Adrenal gland (tissue), 12 donors: ENCODE data around the gene EFR3B. TPM values are rescaled to one million over a fixed set of nuclear protein-coding genes. Genes with fewer than 3 reads are reported as not detected.
"Not testable (repeated sequence)": the region's sequence is repeated elsewhere in the genome, so short reads cannot be mapped to it uniquely, and the experiment has no call there.

ENCODE experiments used
- DNase-seq, 7 donors: peaks; one replicate each; pipeline ENCODE4 v3.0.0-alpha.2; 2019 to 2020
- H3K27ac ChIP-seq, 5 donors: fragments of 200-600 bp; sonication (generic) in 4 of 5; 1 replicate in 3 of 5; 2 replicates in 2 of 5; pipeline versions ENCODE4 v1.5.1 to v1.8.0; 2016 to 2020; ENCODE audit warnings: mild to moderate bottlenecking in 1 of 5
- H3K27me3 ChIP-seq: fragments of 200-600 bp; 2 replicates; pipeline ENCODE4 v1.8.0; 2021
- H3K36me3 ChIP-seq, 2 donors: fragments of 200-600 bp; replicated peaks in 1 of 2; 1 replicate in 1 of 2; 2 replicates in 1 of 2; pipeline versions ENCODE4 v1.5.1 to v1.8.0; 2018 to 2022
- H3K4me1 ChIP-seq, 2 donors: fragments of 200-600 bp; replicated peaks in 1 of 2; 1 replicate in 1 of 2; 2 replicates in 1 of 2; pipeline versions ENCODE4 v1.5.1 to v1.8.0; 2018 to 2021
- H3K4me3 ChIP-seq, 4 donors: fragments of 200-600 bp; sonication (generic) in 3 of 4; one replicate each; pipeline ENCODE4 v1.5.1; 2016 to 2018
- H3K9me3 ChIP-seq, 3 donors: fragments of 200-600 bp; sonication (generic) in 1 of 3; replicated peaks in 1 of 3; 1 replicate in 2 of 3; 2 replicates in 1 of 3; pipeline versions ENCODE4 v1.5.1 to v1.8.0; 2016 to 2021
- CTCF ChIP-seq, 6 experiments: fragments of 450-650 bp in 4 of 6; fragments of 200-600 bp in 2 of 6; sonication (generic) in 1 of 6; IDR thresholded peaks; 1 replicate in 5 of 6; 2 replicates in 1 of 6; pipeline versions ENCODE4 v1.5.1 to v1.8.0; 2016 to 2021; ENCODE audit warnings: antibody characterized with exemption in 6 of 6, mild to moderate bottlenecking in 2 of 6, moderate library complexity in 1 of 6
- POLR2A ChIP-seq, 2 donors: fragments of 450-650 bp; IDR thresholded peaks; one replicate each; pipeline ENCODE4 v1.6.1; 2017; ENCODE audit warnings: antibody characterized with exemption in 2 of 2, mild to moderate bottlenecking in 2 of 2, moderate library complexity in 1 of 2
- WGBS, 4 donors: extraction: QIAGEN DNeasy Blood & Tissue Kit in 2 of 4; methylation state at CpG; one replicate each; pipeline versions ENCODE4 v1.1.5 to v1.1.7; 2013 to 2017; 5-methylcytosine and 5-hydroxymethylcytosine counted together
- intact Hi-C, 2 donors: fragments of 100-400 bp; cut with DNase I; formaldehyde crosslinking; loops; one replicate each; pipeline versions ENCODE4 v1.14.1 to v1.15.0; 2022 to 2023
- polyA plus RNA-seq, 3 donors: library from polyadenylated mRNA; stranded (reverse); fragments of 200-250 nt in 2 of 3; fragments of 350-450 nt in 1 of 3; fragmentation: Illumina TruSeq in 1 of 3; extraction: RNeasy Lipid Tissue Mini Kit (QIAGEN cat#74804) in 1 of 3; gene quantifications; one replicate each; pipeline ENCODE4 v1.2.3, GENCODE V29; 2013 to 2014
- total RNA-seq, 9 donors: library from RNA; depleted of rRNA in 4 of 9; stranded (reverse); fragments of >200 nt in 4 of 9; fragments of 120-200 nt in 1 of 9; fragmentation: NEBNext Ultra II Directional in 1 of 9; extraction: Animal tissue kit (Norgen Biotek cat#: 25700) in 1 of 9; gene quantifications; one replicate each; pipeline versions ENCODE4 v1.1.0 to v1.2.4, GENCODE V29; 2013 to 2023
- donor health status: healthy with polysubstance abuse.
- donor health status: Bipolar disorder and iron deficiency.
- donor health status: DM: yes; HTN: yes; CAD: no.
- donor health status: DM: no; HTN: no; CAD: no.
- donor health status: DM: no; HTN: no; CAD: no.
- donor health status: DM: yes; HTN: yes; CAD: no.

The EFR3B gene
- total and polyA plus RNA-seq, 12 donors = 0.84 to 18.5 (median 2.4) TPM

GRCh38 chr2:25009954-25010353 is 31.9 kb upstream of the EFR3B start:
- no peak overlapping the region for H3K27ac ChIP-seq
- no peak overlapping the region for H3K4me3 ChIP-seq
- no peaks in the 10 kb centered on the region for H3K9me3 ChIP-seq
- TF ChIP-seq CTCF (IDR thresholded peaks at IDR 0.05) (no peak), POLR2A (IDR thresholded peaks at IDR 0.05) (no peak)
- DNase-seq = no peak
- intact Hi-C loops = no loop called here
- H3K27me3 ChIP-seq = no peaks in the 10 kb centered on the region
- H3K4me1 ChIP-seq = no peaks in the 10 kb centered on the region
- WGBS, 4 donors = 71 to 79% (median 75%) methylated on average over 11 of the region's 11 CpGs
- no peaks in the 10 kb centered on the region for H3K36me3 ChIP-seq

GRCh38 chr2:25011342-25011741 is 30.5 kb upstream of the EFR3B start:
- H3K9me3 ChIP-seq, H3K36me3 ChIP-seq, intact Hi-C loops, H3K4me3 ChIP-seq, H3K27me3 ChIP-seq, DNase-seq, H3K4me1 ChIP-seq, H3K27ac ChIP-seq: not testable (repeated sequence)
- 96 to 98% (median 97%) methylated on average over 2 of the region's 2 CpGs for WGBS, 4 donors

GRCh38 chr2:25014631-25015030 is 27.2 kb upstream of the EFR3B start:
- peak in 2 of 7 donors; percentile 11 to 22 for DNase-seq
- intact Hi-C loops = no loop called here
- Histone ChIP-seq H3K27ac (no peak overlapping the region), H3K36me3 (no peaks in the 10 kb centered on the region), H3K4me1 (no peaks in the 10 kb centered on the region), H3K27me3 (no peaks in the 10 kb centered on the region), H3K9me3 (no peaks in the 10 kb centered on the region), H3K4me3 (no peak overlapping the region)
- WGBS, 4 donors = 62 to 76% (median 71%) methylated on average over 9 of the region's 9 CpGs
- no peak for TF ChIP-seq CTCF (IDR thresholded peaks at IDR 0.05)
- no peak for TF ChIP-seq POLR2A (IDR thresholded peaks at IDR 0.05)

GRCh38 chr2:25018681-25019080 is 23.2 kb upstream of the EFR3B start:
- no peak for DNase-seq
- intact Hi-C loops = no loop called here
- H3K36me3 ChIP-seq = no peaks in the 10 kb centered on the region
- no peaks in the 10 kb centered on the region for H3K27me3 ChIP-seq
- H3K4me1 ChIP-seq = peaks cover 0 to 6% of the 10 kb centered on the region in 2 donors
- H3K9me3 ChIP-seq = no peaks in the 10 kb centered on the region
- WGBS, 4 donors = 92 to 97% (median 94%) methylated on average over 6 to 7 of the region's 7 CpGs
- H3K4me3 ChIP-seq = no peak overlapping the region
- no peak for TF ChIP-seq POLR2A (IDR thresholded peaks at IDR 0.05)
- TF ChIP-seq CTCF (IDR thresholded peaks at IDR 0.05) = no peak
- H3K27ac ChIP-seq = no peak overlapping the region

- intact Hi-C loops = no loop called here
Measured at GRCh38 chr2:25021791-25022362, 20.0 kb upstream of the EFR3B start.

More at GRCh38 chr2:25021791-25022362, 20.0 kb upstream of the EFR3B start:
- Histone ChIP-seq H3K9me3 (no peaks in the 10 kb centered on the region), H3K36me3 (no peaks in the 10 kb centered on the region), H3K27me3 (no peaks in the 10 kb centered on the region), H3K4me1 (peaks cover 0 to 6% of the 10 kb centered on the region in 2 donors), H3K27ac (no peak overlapping the region), H3K4me3 (no peak overlapping the region)
- WGBS, 4 donors = 40 to 59% (median 53%) methylated on average over 2 of the region's 2 CpGs
- TF ChIP-seq CTCF (IDR thresholded peaks at IDR 0.05) = no peak
- no peak for TF ChIP-seq POLR2A (IDR thresholded peaks at IDR 0.05)
- peak; percentile 28 to 72 (median 58) for DNase-seq
